GM19239 (cell line): ENCODE results near the gene NLRP6.
"Not testable (repeated sequence)": the region's sequence is repeated elsewhere in the genome, so short reads cannot be mapped to it uniquely, and the experiment has no call there.

Experiments used
- DNase-seq: peaks from one replicate; pipeline ENCODE4 v3.0.0; 2011; ENCODE audit warnings: low spot score; ENCODE audit not compliant: insufficient read length
- FAIRE-seq: peaks from 2 replicates; lab custom pipeline; 2011; peaks lifted over from hg19 to GRCh38; lab: Jason Lieb, UNC

NLRP6 gene

GRCh38 chr11:278001-278951, at the start of gene NLRP6:
NLRP6 (plus strand) TSS chr11:278407; CDS start chr11:278570, 163 bp downstream.
- DNase-seq = no peak
- FAIRE-seq = no peak

- DNase-seq = no peak
- FAIRE-seq = no peak
These were observed 47.8 kb upstream of the NLRP6 start for GRCh38 chr11:230431-230830.

GRCh38 chr11:232783-233565, 45.2 kb upstream of the NLRP6 start:
- DNase-seq = no peak
- no peak for FAIRE-seq

- FAIRE-seq (no peak), DNase-seq (no peak)
These were observed 43.0 kb upstream of the NLRP6 start for GRCh38 chr11:235180-235579.

- FAIRE-seq = peak; percentile 69
- no peak for DNase-seq
These were observed 42.6 kb upstream of the NLRP6 start for GRCh38 chr11:235609-235996.

- FAIRE-seq = peak; percentile 91
- peak; percentile 99 for DNase-seq
These were observed 42.0 kb upstream of the NLRP6 start, which contains the start of gene SIRT3 for GRCh38 chr11:235997-236773. SIRT3 (minus strand) TSS chr11:236342; CDS start chr11:236328, 14 bp downstream.

GRCh38 chr11:236774-237767, 41.1 kb upstream of the NLRP6 start, which contains the start of gene PSMD13:
PSMD13 (plus strand) TSS chr11:236976; CDS start chr11:237050, 74 bp downstream.
- FAIRE-seq (no peak), DNase-seq (peak; percentile 90)

GRCh38 chr11:238346-238745, 39.9 kb upstream of the NLRP6 start:
- not testable (repeated sequence) for FAIRE-seq, DNase-seq

- no peak for DNase-seq
- no peak for FAIRE-seq
These were observed 37.9 kb upstream of the NLRP6 start for GRCh38 chr11:240315-240714.

- FAIRE-seq (no peak), DNase-seq (no peak)
These were observed 36.6 kb upstream of the NLRP6 start for GRCh38 chr11:241634-242033.

- peak; percentile 71 for FAIRE-seq
- no peak for DNase-seq
These were observed 33.8 kb upstream of the NLRP6 start for GRCh38 chr11:244376-244775.

GRCh38 chr11:249062-249461, 29.1 kb upstream of the NLRP6 start:
- DNase-seq (no peak), FAIRE-seq (no peak)

GRCh38 chr11:250274-250673, 27.9 kb upstream of the NLRP6 start:
- DNase-seq (no peak), FAIRE-seq (no peak)

- FAIRE-seq = no peak
These were observed 27.4 kb upstream of the NLRP6 start for GRCh38 chr11:250740-251299.

GRCh38 chr11:251550-251949, 26.7 kb upstream of the NLRP6 start:
- DNase-seq (no peak), FAIRE-seq (no peak)

More at GRCh38 chr11:250740-251299, 27.4 kb upstream of the NLRP6 start:
- DNase-seq = no peak

- DNase-seq (no peak), FAIRE-seq (no peak)
These were observed 25.5 kb upstream of the NLRP6 start for GRCh38 chr11:252666-253065.

GRCh38 chr11:253160-253885, 24.9 kb upstream of the NLRP6 start:
- DNase-seq (no peak), FAIRE-seq (no peak)

GRCh38 chr11:253886-254270, 24.3 kb upstream of the NLRP6 start:
- FAIRE-seq (no peak), DNase-seq (no peak)
